Neuronal stem cell (in vitro differentiated cells): ENCODE data around the gene CEP350.
A peak's percentile ranks its signal among the peaks of the same experiment; 100 is the strongest.

Experiments
- DNase-seq: peaks from one replicate; pipeline ENCODE4 v3.0.0-alpha.2; 2013; ENCODE audit warnings: low spot score
- H2AFZ ChIP-seq: one replicate; pipeline ENCODE4 v1.6.1; 2013; ENCODE audit warnings: mild to moderate bottlenecking, low read length, inconsistent platforms
- H2AK5ac ChIP-seq: 2 replicates; pipeline ENCODE4 v1.6.1; 2013; ENCODE audit warnings: low read depth, mild to moderate bottlenecking, inconsistent platforms, low read length, moderate library complexity, mixed read lengths
- H2BK120ac ChIP-seq: 2 replicates; pipeline ENCODE4 v1.6.1; 2013; ENCODE audit warnings: low read depth, mild to moderate bottlenecking, inconsistent platforms, low read length, moderate library complexity, mixed read lengths
- H2BK12ac ChIP-seq: one replicate; pipeline ENCODE4 v1.6.1; 2013; ENCODE audit warnings: low read length, inconsistent platforms
- H2BK15ac ChIP-seq: 2 replicates; pipeline ENCODE4 v1.6.1; 2013; ENCODE audit warnings: mild to moderate bottlenecking, low read length, inconsistent platforms, mixed read lengths
- H2BK5ac ChIP-seq: one replicate; pipeline ENCODE4 v1.6.1; 2013; ENCODE audit warnings: inconsistent platforms, mild to moderate bottlenecking, low read length, moderate library complexity
- H3K14ac ChIP-seq: one replicate; pipeline ENCODE4 v1.6.1; 2013; ENCODE audit warnings: low read length, inconsistent platforms
- H3K18ac ChIP-seq: 2 replicates; pipeline ENCODE4 v1.6.1; 2013; ENCODE audit warnings: low read length, inconsistent platforms
- H3K23ac ChIP-seq: 2 replicates; pipeline ENCODE4 v1.6.1; 2013; ENCODE audit warnings: low read depth, mild to moderate bottlenecking, mixed read lengths, low read length, inconsistent platforms; ENCODE audit not compliant: poor library complexity
- H3K27ac ChIP-seq: replicated peaks from 3 replicates; pipeline ENCODE4 v1.5.1; 2013; ENCODE audit warnings: low read length, inconsistent platforms
- H3K27me3 ChIP-seq, 3 experiments: 2 replicates each; pipeline ENCODE4 v1.6.1; 2013; ENCODE audit warnings: low read length in 3 of 3, mild to moderate bottlenecking in 2 of 3, inconsistent platforms in 1 of 3, low read depth in 1 of 3, mixed read lengths in 1 of 3, moderate library complexity in 1 of 3; ENCODE audit not compliant: control insufficient read depth in 3 of 3, insufficient read depth in 3 of 3
- H3K36me3 ChIP-seq, 2 donors: replicated peaks in 1 of 2; 2 replicates each; pipeline ENCODE4 v1.6.1; 2013; ENCODE audit warnings: low read length in 2 of 2; ENCODE audit not compliant: control insufficient read depth in 2 of 2, insufficient read depth in 2 of 2
- H3K4ac ChIP-seq: 2 replicates; pipeline ENCODE4 v1.6.1; 2013; ENCODE audit warnings: inconsistent platforms, mild to moderate bottlenecking, low read length, moderate library complexity
- H3K4me1 ChIP-seq, 2 donors: 1 replicate in 1 of 2; 2 replicates in 1 of 2; pipeline ENCODE4 v1.6.1; 2013; ENCODE audit warnings: low read length in 2 of 2, low read depth in 1 of 2; ENCODE audit not compliant: control insufficient read depth in 2 of 2, insufficient read depth in 1 of 2
- H3K4me2 ChIP-seq: one replicate; pipeline ENCODE4 v1.6.1; 2013; ENCODE audit warnings: mild to moderate bottlenecking, low read length, inconsistent platforms; ENCODE audit not compliant: insufficient read depth, poor library complexity, severe bottlenecking
- H3K4me3 ChIP-seq, 2 donors: 2 replicates each; pipeline ENCODE4 v1.5.1; 2013; ENCODE audit warnings: low read length in 2 of 2, mild to moderate bottlenecking in 2 of 2, inconsistent platforms in 1 of 2, moderate library complexity in 1 of 2
- H3K79me1 ChIP-seq: one replicate; pipeline ENCODE4 v1.6.1; 2013; ENCODE audit warnings: low read depth, mild to moderate bottlenecking, inconsistent platforms, low read length, moderate library complexity
- H3K9ac ChIP-seq: one replicate; pipeline ENCODE4 v1.6.1; 2013; ENCODE audit warnings: mild to moderate bottlenecking, low read depth, low read length, inconsistent platforms; ENCODE audit not compliant: poor library complexity
- H3K9me3 ChIP-seq, 2 donors: replicated peaks in 1 of 2; 2 replicates each; pipeline versions ENCODE3 to v1.6.1; 2013; ENCODE audit warnings: low read length in 2 of 2, mild to moderate bottlenecking in 2 of 2, inconsistent platforms in 1 of 2, low read depth in 1 of 2, mixed read lengths in 1 of 2, moderate library complexity in 1 of 2; ENCODE audit not compliant: control insufficient read depth in 2 of 2, insufficient read depth in 1 of 2
- H4K8ac ChIP-seq: one replicate; pipeline ENCODE4 v1.6.1; 2013; ENCODE audit warnings: low read depth, mild to moderate bottlenecking, inconsistent platforms, low read length, moderate library complexity
- H4K91ac ChIP-seq: one replicate; pipeline ENCODE4 v1.6.1; 2013; ENCODE audit warnings: low read length, low read depth, mild to moderate bottlenecking, inconsistent platforms; ENCODE audit not compliant: poor library complexity
- WGBS, 2 donors: extraction: QIAGEN DNeasy Blood & Tissue Kit; methylation state at CpG; one replicate each; pipeline ENCODE4 v1.1.7; 2013; ENCODE audit warnings: missing lambda C conversion rate in 2 of 2, mixed read lengths in 1 of 2; ENCODE audit not compliant: insufficient read length in 2 of 2, insufficient replicate concordance in 1 of 2; ENCODE audit errors: extremely low coverage in 2 of 2; 5-methylcytosine and 5-hydroxymethylcytosine counted together

The CEP350 gene

DNA sequence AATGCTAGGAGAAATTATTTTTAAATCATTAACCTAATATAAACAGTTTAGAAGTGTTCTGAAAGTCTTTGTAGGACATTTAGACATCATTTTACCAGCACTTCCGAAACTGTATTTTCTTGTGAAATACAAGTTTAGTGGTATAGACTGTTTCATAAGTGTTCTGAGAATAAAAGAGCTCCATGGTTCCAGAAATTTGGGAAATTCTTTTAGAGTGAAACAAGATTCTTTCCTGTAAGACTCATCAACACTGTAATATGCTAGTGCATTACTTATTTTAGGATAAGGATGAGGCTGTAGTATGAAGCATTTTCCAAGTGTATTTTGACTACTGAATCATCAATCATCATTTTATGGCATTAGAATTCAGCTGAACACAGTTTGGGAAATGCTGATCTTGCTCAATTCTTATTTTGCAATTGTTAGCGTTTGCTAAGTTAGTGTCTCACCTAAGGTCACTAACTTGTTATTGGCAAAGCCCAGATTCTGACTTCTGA lies 73.4 kb downstream of the CEP350 start:
- Histone ChIP-seq H2BK15ac (no peak overlapping the region), H2BK12ac (no peak overlapping the region), H3K36me3 (peaks cover 5 to 74% of the 10 kb centered on the region in 2 donors), H4K8ac (no peak overlapping the region), H3K27me3 (no peaks in the 10 kb centered on the region), H2AFZ (no peak overlapping the region), H2BK5ac (no peak overlapping the region), H3K27ac (no peak overlapping the region), H3K79me1 (no peaks in the 10 kb centered on the region), H3K4me2 (no peak overlapping the region), H3K9ac (no peak overlapping the region), H2AK5ac (no peak overlapping the region), H2BK120ac (no peak overlapping the region), H3K4ac (no peak overlapping the region), H3K9me3 (no peaks in the 10 kb centered on the region), H3K4me1 (peaks cover 0 to 17% of the 10 kb centered on the region in 2 donors), H3K14ac (no peak overlapping the region), H3K18ac (no peak overlapping the region), H3K23ac (no peak overlapping the region), H4K91ac (no peak overlapping the region), H3K4me3 (no peak overlapping the region)
- no peak for DNase-seq
- WGBS, 2 donors, result no CpG with 5 or more reads among the region's 2 CpGs

DNA sequence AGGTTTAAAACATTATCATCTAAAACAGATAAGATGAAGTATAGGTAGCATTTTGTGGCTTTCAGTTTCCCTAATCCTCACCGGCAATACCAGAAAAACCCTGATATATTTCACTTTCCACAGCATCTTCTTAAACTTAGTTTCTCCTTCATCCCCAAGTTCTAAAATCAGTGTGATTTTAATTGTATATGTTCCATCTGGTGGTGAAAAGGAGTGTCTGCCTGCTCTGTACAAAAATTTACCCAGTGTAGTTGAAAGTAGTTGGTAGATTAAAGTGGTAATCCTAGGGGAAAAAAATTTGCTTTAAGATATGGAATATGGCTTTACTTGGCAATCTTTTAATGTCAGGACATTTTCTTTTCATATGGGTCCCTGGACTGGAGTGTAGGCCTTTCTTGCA lies 74.3 kb downstream of the CEP350 start:
- no peak overlapping the region for H2AK5ac ChIP-seq
- H4K91ac ChIP-seq, result no peak overlapping the region
- peaks cover 0 to 17% of the 10 kb centered on the region in 2 donors for H3K4me1 ChIP-seq
- no peak overlapping the region for H3K18ac ChIP-seq
- no peak overlapping the region for H2BK15ac ChIP-seq
- H3K36me3 ChIP-seq, result peaks cover 6 to 74% of the 10 kb centered on the region in 2 donors
- H2BK5ac ChIP-seq, result no peak overlapping the region
- no CpG with 5 or more reads among the region's 1 CpG for WGBS, 2 donors
- H2BK120ac ChIP-seq, result no peak overlapping the region
- H3K23ac ChIP-seq, result no peak overlapping the region
- no peak for DNase-seq
- H3K27ac ChIP-seq, result no peak overlapping the region
- no peak overlapping the region for H2BK12ac ChIP-seq
- no peaks in the 10 kb centered on the region for H3K79me1 ChIP-seq
- H3K9me3 ChIP-seq, result no peaks in the 10 kb centered on the region
- H3K27me3 ChIP-seq, result no peaks in the 10 kb centered on the region
- no peak overlapping the region for H3K4me2 ChIP-seq
- H3K14ac ChIP-seq, result no peak overlapping the region
- H3K9ac ChIP-seq, result no peak overlapping the region
- no peak overlapping the region for H3K4ac ChIP-seq
- H2AFZ ChIP-seq, result no peak overlapping the region
- no peak overlapping the region for H3K4me3 ChIP-seq
- H4K8ac ChIP-seq, result no peak overlapping the region

DNA sequence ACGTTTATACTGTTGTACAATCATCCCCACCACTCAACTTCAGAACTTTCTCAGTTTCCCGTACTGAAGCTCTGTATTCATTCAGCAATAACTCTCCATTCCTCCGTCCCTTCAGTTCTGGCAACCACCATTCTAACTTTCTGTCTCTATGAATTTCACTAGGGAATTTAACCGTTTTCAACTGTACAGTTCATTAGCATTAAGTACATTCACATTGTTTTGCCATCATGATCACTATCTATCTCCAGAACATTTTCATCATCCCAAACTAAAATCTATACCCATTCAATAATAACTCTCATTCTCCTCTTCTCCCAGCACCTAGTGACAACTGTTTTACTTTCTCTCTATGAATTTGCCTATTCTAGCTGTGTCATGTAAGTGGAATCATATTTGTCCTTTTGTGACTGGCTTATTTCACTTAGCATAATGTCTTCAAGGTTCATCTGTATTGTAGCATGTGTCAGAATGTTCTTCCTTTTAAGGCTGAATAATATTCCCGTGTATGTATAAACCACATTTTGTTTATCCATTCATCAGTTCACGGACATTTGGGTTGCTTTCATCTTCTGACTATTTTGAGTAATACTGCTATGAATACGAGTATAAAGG lies 75.0 kb downstream of the CEP350 start:
- WGBS, 2 donors, result no CpG with 5 or more reads among the region's 7 CpGs
- no peak overlapping the region for H3K4me2 ChIP-seq
- H3K23ac ChIP-seq, result no peak overlapping the region
- peaks cover 0 to 17% of the 10 kb centered on the region in 2 donors for H3K4me1 ChIP-seq
- no peaks in the 10 kb centered on the region for H3K79me1 ChIP-seq
- no peaks in the 10 kb centered on the region for H3K27me3 ChIP-seq
- H2BK15ac ChIP-seq, result no peak overlapping the region
- no peak overlapping the region for H2BK5ac ChIP-seq
- no peak overlapping the region for H3K27ac ChIP-seq
- no peak overlapping the region for H3K4ac ChIP-seq
- no peak overlapping the region for H2BK12ac ChIP-seq
- H2AK5ac ChIP-seq, result no peak overlapping the region
- DNase-seq, result no peak
- H2AFZ ChIP-seq, result no peak overlapping the region
- no peak overlapping the region for H3K18ac ChIP-seq
- no peak overlapping the region for H2BK120ac ChIP-seq
- no peak overlapping the region for H4K8ac ChIP-seq
- peaks cover 5 to 74% of the 10 kb centered on the region in 2 donors for H3K36me3 ChIP-seq
- no peaks in the 10 kb centered on the region for H3K9me3 ChIP-seq
- no peak overlapping the region for H3K14ac ChIP-seq
- no peak overlapping the region for H4K91ac ChIP-seq
- H3K4me3 ChIP-seq, result no peak overlapping the region
- H3K9ac ChIP-seq, result no peak overlapping the region

DNA sequence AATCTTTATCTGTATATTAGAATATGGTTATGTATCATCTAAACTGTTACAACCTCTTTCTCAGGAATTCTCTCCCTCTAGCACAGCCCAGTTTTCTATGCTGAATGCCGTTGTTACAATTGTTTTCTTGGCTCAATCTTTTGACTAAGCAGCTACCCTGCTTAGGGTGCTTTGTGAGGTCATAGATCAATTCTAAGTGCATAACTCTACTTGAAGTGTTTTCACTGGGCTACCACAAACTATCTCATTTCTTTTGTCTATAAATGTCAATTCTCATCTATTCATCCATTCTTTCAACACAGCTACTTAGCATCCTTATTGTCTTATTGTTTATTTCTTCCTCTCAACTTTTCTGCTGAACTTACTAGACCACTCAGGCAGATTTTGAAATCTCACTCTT lies 77.1 kb downstream of the CEP350 start:
- Histone ChIP-seq H2BK5ac (no peak overlapping the region), H4K8ac (no peak overlapping the region), H3K18ac (no peak overlapping the region), H2BK120ac (no peak overlapping the region), H3K27me3 (no peaks in the 10 kb centered on the region), H3K9ac (no peak overlapping the region), H3K79me1 (no peaks in the 10 kb centered on the region), H3K23ac (no peak overlapping the region), H2AFZ (no peak overlapping the region), H2BK12ac (no peak overlapping the region), H2BK15ac (no peak overlapping the region), H3K9me3 (no peaks in the 10 kb centered on the region), H3K36me3 (peaks cover 5 to 76% of the 10 kb centered on the region in 2 donors), H3K4me2 (no peak overlapping the region), H3K27ac (no peak overlapping the region), H4K91ac (no peak overlapping the region), H2AK5ac (no peak overlapping the region), H3K14ac (no peak overlapping the region), H3K4me3 (no peak overlapping the region), H3K4ac (no peak overlapping the region), H3K4me1 (peaks cover 0 to 17% of the 10 kb centered on the region in 2 donors)
- no CpG with 5 or more reads among the region's 1 CpG for WGBS, 2 donors
- DNase-seq, result peak; percentile 0
